Omental fat pad (tissue), 4 donors: ENCODE data around the gene TREX2. TPM values are rescaled to one million over a fixed set of nuclear protein-coding genes. Genes with fewer than 3 reads are reported as not detected.

ENCODE experiments used
- ATAC-seq: fragments of 150-250 bp; one replicate; pipeline ENCODE4 v1.9.1; 2016; ENCODE audit warnings: mild to moderate bottlenecking, moderate library complexity; ENCODE audit not compliant: low FRiP score
- DNase-seq: peaks from one replicate; pipeline ENCODE4 v3.0.0-alpha.2; 2019; ENCODE audit warnings: low spot score
- total RNA-seq, 4 donors: library from RNA; depleted of rRNA; stranded (reverse); fragments of >200 nt; gene quantifications; one replicate each; pipeline ENCODE4 v1.1.0, GENCODE V29; 2016
- TF ChIP-seq, protein P1 (sequence below), 3 donors: fragments of 450-650 bp; IDR thresholded peaks; one replicate each; pipeline ENCODE4 v1.5.1; 2016 to 2017; ENCODE audit warnings: antibody characterized with exemption in 3 of 3, mild to moderate bottlenecking in 3 of 3, moderate library complexity in 2 of 3

TREX2 gene
- total RNA-seq, 4 donors from 2014 or later: 0.69 to 4.2 (median 1.2) TPM

DNA sequence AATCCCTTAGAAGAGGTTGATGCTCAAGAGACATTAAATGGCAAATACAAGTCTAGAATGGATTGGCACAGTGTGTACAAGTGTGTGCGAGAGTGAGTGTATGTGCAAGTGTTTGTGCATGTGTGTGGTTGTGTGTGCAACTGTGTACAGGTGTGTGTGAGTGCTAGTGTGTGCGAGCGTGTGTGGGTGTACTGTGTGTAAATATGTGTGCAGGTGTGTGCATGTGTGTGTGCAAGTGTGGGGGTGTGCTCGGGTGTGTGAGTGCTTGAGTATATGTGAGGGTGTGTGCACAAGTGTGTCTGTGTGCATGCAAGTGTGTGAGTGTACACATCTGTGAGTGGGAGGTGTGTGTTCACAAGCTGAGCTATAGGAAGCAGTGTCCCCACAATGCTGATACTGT is 5.9 kb downstream of the TREX2 start:
- DNase-seq (no peak), ATAC-seq (no peak)
- TF ChIP-seq, protein P1, sequence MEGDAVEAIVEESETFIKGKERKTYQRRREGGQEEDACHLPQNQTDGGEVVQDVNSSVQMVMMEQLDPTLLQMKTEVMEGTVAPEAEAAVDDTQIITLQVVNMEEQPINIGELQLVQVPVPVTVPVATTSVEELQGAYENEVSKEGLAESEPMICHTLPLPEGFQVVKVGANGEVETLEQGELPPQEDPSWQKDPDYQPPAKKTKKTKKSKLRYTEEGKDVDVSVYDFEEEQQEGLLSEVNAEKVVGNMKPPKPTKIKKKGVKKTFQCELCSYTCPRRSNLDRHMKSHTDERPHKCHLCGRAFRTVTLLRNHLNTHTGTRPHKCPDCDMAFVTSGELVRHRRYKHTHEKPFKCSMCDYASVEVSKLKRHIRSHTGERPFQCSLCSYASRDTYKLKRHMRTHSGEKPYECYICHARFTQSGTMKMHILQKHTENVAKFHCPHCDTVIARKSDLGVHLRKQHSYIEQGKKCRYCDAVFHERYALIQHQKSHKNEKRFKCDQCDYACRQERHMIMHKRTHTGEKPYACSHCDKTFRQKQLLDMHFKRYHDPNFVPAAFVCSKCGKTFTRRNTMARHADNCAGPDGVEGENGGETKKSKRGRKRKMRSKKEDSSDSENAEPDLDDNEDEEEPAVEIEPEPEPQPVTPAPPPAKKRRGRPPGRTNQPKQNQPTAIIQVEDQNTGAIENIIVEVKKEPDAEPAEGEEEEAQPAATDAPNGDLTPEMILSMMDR (IDR thresholded peaks at IDR 0.05): no peak

DNA sequence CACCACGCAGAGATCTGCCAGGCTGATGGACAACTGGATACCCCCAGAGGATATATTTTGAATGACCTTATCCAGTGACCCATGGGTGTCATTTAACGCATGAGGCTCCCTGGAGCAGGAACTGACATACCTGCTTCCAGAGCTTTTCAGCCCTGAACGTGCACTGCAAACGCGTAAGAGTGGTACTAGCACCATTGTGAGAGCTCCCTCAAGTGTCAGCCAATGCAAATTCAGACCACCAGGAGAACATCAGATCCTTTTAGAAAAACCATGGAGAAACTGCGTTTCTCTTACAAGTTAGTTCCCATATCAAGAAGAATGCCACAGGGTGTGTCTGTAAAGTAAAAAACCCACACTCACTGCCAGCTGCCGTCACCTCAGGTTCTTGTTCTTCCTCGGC is 7.3 kb downstream of the TREX2 start:
- TF ChIP-seq, protein P1 (IDR thresholded peaks at IDR 0.05): no peak
- DNase-seq (no peak), ATAC-seq (no peak)

DNA sequence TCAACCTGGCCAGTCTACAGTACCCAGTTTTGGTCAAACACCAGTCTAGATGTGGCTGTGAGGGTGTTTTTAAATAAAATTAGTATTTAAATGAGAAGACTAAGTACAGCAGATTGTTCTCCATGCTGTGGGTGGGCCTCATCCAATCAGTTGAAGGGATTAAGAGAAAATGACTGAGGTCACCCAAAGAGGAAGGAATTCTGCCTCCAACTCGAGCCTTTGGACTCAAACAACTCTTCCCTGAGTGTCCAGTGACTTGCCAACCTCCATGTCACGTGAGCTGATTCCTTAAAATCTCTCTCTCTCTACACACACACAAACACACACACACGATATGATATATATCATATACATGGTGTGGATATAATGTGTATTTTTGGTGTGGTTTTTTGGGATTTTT is 10.0 kb downstream of the TREX2 start:
- DNase-seq (no peak), ATAC-seq (no peak)
- TF ChIP-seq, protein P1 (IDR thresholded peaks at IDR 0.05): no peak

DNA sequence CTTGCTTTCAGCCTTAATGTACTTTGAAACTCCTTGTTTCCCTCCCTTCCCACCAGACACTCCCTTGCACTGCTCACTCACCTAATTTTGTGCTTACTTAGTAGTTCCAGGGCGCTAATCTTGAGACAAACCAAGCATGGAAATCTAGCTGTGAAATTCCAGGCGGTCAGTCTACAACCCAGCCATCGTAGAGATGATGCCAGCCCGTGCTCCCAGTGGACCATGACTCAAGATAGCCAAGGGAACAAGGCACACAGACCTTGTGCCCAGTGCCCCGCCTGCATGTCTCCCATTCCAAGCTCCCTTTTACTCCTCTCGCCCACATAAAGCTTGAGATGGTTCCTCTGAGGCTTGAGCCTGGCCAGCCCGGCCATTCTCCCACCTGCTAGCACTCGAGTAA is 11.1 kb downstream of the TREX2 start:
- ATAC-seq (no peak), DNase-seq (no peak)
- TF ChIP-seq, protein P1 (IDR thresholded peaks at IDR 0.05): no peak

DNA sequence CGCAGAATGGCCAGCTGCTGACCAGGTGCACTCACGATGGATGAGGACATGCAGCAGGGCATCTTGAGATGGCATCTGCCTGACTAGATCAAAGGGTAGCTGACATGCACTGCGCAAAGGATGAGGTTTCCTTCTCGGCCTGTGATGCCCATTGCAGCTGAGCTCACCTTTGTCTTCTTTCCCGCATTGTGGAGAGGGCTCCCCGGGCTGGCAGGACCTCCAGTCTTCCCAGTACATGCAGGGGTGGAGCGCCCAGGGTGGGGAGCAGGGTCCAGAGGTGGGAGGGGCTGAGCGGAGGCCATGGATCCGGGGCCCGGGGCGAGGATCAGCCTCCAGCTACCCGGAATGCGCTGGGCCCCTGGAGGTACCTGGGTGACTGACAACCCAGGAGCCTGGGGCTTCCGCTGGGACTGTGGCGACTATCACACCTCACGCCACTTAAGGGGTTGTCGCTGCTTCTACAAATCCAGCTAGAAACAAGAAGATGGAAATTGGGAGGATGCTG is 12.0 kb downstream of the TREX2 start:
- ATAC-seq (no peak), DNase-seq (no peak)
- TF ChIP-seq, protein P1 (IDR thresholded peaks at IDR 0.05): no peak

DNA sequence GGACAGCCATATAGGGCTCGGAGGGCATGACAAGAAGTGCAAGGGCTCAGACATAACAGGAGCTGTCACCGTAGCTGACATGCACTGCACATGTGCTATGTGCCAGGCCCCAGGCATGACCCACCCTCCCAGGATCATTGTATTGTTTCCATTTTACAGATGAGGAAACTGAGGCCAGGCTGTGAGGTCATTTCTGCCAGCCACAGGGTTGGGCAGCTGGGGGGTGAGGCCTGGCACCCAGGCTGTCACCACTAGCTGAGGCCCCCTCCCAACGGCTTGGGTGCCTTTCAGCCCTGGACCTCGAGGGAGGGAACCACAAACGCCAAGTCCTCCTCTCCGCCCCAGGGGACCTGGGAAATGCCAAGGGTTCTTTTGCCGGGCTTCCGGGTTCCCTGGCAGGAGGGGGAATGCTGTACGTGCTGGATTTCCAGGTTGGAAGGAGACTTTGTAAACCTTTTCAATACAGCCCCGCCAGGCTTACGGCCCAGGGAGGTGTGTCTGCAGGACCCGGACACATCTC is 12.6 kb downstream of the TREX2 start:
- no peak for ATAC-seq
- TF ChIP-seq, protein P1 (IDR thresholded peaks at IDR 0.05): no peak
- DNase-seq: no peak

DNA sequence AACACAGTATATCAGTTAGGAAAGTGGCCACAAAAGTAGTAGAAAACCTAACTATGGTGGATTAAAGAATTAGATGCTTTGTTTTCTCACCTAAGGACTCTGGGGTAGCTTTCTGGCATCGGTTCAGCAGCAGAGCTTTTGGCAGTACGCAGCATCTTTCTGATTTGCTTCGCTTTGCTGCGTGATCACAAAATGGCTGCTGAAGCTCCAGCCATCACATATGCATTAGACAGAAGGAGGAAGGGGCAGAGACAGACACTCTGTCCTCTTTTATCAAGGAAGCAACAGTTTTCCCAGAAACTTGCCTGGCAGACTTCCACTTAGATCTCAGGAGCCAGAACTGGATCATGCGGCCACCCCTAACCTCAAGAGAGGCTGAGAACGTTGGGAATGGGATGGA is 15.1 kb downstream of the TREX2 start:
- no peak for DNase-seq
- TF ChIP-seq, protein P1 (IDR thresholded peaks at IDR 0.05): no peak
- no peak for ATAC-seq
